HG03095 (cell line): ENCODE measurements around the gene ZNF100.
"Not testable (repeated sequence)": the region's sequence is repeated elsewhere in the genome, so short reads cannot be mapped to it uniquely, and the experiment has no call there.

Experiments used
- ATAC-seq: cut with Tn5 transposase; IDR thresholded peaks from one replicate; pipeline ENCODE4 v1.9.1; 2021; ENCODE audit warnings: moderate library complexity; ENCODE audit not compliant: unreplicated experiment

ZNF100 gene

DNA sequence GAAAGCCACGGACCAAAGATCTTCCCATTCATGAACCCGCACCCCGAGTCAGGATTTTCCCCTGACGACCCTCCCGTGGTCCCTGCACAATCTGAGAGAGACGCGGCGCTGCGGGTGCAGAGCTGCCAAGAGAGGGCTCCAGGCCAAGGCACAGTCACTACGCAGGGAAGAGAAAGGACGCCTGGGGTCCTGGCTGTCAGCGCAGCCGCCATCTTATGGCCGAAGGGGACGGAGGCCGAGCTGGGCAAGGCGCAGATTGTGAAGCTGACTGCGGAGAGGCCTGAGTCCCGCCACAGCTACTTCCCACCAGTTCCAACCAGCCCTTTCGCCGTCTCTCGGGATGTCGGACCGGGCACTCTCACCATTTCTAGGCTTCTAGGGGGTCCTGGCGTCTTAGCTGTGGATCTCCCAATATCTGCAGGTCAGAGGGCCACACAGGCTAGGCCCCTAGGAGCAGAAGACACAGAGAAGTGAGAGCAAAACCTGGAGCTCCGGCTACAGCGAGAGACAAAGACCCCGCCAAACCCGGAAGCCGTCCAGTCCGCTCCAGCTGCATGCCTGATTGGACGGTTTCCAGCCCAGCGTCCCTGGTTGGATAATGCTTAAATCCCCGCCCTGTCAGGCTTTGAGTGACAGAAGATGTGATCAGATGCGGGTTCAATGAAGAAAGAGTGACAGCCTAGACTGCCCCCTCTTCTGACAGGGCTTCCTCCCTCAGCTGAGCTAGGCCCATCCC, at the start of gene ZNF100:
ZNF100 (minus strand) TSS at position 515 of the 736 bp plus-strand sequence; CDS start at position 365, 150 bp downstream.
- peak; percentile 94 for ATAC-seq

GRCh38 chr19:21812448-21812847, 45.1 kb upstream of the ZNF100 start:
- ATAC-seq, result no peak

DNA sequence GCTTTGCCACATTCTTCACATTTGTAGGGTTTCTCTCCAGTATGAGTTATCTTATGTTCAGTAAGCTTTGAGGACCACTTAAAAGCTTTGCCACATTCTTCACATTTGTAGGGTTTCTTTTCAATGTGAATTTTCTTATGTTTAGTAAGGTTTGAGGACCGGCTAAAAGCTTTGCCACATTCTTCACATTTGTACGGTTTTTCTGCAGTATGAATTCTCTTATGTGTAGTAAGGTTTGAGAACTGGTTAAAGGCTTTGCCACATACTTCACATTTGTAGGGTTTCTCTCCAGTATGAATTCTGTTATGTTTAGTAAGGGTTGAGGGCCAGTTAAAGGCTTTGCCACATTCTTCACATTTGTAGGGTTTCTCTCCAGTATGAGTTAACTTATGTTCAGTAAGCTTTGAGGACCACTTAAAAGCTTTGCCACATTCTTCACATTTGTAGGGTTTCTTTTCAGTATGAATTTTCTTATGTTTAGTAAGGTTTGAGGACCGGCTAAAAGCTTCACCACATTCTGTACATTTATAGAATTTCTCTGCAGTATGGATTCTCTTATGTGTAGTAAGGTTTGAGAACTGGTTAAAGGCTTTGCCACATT, 41.1 kb upstream of the ZNF100 start:
- ATAC-seq, result not testable (repeated sequence)

DNA sequence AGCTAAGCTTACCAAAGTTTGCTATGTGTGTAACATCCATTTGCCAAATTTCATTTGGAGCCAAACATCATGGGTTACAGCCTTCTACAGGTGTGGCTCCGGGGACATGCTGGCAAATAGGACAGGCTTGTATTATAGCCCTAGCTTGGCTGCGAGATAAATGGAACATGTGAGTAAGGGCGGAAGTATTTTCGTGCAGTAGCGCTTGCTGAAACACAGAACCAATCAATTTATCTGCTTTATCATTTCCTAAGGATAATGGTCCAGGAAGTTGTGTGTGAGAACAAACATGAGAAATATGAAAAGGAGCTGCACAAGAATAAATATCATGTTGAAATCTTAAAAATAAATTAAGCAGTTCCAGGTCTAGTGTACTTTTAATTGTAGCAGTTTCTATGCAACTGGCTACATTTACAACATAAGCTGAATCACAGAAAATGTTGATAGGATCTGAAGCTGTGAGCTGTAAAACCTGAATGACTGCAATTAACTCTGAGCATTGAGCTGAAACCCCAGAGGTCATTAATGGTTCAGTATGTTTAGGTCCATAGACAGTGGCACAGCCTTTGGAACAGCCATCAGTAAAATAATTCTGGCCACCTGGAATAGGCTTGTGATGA, 22.2 kb upstream of the ZNF100 start:
- ATAC-seq, result no peak

GRCh38 chr19:21786936-21787335, 19.6 kb upstream of the ZNF100 start:
- no peak for ATAC-seq

DNA sequence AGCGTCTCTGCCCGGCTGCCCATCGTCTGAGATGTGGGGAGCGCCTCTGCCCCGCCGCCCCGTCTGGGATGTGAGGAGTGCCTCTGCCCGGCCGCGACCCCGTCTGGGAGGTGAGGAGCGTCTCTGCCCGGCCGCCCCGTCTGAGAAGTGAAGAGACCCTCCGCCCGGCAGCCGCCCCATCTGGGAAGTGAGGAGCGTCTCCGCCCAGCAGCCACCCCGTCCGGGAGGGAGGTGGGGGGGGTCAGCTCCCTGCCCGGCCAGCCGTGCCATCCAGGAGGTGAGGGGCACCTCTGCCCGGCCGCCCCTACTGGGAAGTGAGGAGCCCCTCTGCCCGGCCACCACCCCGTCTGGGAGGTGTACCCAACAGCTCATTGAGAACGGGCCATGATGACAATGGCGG, 8.4 kb upstream of the ZNF100 start:
- ATAC-seq, result not testable (repeated sequence)

DNA sequence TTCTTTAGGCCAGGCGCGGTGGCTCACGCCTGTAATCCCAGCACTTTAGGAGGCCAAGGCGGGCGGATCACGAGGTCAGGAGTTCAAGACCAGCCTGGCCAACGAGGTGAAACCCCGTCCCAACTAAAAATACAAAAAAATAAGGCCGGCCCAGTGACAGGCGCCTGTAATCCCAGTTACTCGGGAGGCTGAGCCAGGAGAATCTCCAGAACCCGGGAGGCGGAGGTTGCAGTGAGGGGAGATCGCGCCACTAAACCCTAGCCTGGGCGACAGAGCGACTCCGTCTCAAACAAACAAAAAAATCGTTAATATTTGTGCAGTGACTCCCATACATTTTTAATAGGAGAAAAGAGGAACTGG, 694 bp downstream of the ZNF100 start:
- not testable (repeated sequence) for ATAC-seq

- no peak for ATAC-seq
These were observed 2.2 kb downstream of the ZNF100 start for GRCh38 chr19:21765151-21765550.

DNA sequence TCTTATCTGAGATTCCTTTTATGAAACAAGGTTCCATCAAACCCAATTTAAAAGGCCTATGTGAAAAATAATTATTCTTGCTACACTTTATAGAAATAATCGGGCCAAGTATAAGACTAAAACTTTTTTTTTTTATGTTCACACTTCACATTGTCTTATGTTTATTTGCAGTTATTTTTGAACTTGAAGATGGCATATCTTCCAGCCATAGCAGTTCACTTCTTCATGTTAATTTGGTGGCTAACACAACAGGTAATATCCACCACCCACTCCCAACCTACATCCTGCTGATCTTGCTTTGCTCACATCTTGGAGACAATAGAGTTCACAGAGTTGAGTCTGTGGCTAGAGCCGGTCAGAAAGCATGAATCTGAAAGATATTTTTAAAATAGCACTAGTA, 5.8 kb downstream of the ZNF100 start:
- ATAC-seq, result not testable (repeated sequence)

DNA sequence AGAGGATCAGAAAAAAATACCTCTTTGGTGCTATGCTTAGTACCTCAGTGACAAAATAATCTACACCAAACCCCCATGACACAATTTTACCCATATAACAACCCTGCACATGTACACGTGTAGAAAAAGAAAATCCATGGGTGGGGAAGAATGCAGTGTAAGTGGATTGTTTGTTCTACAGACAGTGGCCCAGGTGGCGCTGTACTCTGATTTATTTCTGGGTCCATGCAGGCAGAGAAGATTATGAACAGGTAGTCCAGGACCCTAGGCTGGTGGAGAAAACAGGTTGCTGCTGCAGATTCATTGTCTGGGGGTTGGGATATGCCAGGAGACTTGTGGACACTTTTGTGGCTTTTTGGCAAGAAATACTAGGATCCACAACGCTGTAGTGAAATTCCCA, 9.1 kb downstream of the ZNF100 start:
- ATAC-seq, result no peak

DNA sequence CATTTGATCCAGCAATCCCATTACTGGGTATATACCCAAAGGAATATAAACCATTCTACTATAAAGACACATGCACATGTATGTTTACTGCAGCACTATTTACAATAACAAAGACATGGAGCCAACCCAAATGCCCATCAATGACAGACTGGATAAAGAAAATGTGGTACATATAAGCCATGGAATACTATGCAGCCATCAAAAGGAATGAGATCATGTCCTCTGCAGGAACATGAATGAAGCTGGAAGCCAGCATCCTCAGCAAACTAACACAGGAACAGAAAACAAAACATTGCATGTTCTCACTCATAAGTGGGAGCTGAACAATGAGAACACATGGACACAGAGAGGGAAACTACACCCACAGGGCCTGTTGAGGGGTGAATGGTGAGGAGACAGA, 11.8 kb downstream of the ZNF100 start:
- ATAC-seq, result not testable (repeated sequence)

DNA sequence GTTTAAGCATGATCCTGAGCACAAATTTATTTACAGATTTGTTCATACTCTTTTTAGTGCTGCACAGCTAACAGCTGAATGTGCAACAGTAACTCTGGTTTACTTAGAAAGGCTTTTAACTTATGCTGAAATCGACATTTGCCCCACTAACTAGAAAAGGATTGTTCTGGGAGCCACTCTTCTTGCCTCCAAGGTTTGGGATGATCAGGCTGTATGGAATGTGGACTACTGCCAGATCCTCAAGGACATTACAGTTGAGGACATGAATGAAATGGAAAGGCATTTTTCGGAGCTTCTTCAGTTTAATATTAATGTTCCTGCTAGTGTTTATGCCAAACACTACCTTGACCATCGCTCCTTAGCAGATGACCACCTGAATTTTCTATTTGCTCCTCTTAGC, 16.0 kb downstream of the ZNF100 start:
- no peak for ATAC-seq

- ATAC-seq, result no peak
These were observed 16.7 kb downstream of the ZNF100 start for GRCh38 chr19:21750586-21751128.

DNA sequence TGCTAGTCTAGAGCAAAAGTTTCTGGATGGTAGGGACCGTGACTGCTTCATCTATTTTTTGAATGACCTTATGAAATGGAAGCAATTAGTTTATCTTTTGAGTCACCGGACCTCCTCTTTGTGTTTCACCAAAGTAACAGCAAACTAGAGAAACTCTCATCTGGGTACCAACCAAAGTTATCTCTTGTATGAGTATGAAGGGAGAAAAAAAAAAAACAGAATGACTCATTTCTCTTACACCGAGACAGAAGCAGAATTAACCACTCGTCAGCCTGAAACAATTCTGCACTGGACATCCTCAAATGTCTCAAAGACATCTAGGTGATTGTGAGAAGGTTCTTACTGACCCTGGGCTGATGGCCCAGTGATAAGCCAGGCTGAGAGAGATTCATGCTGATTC, 18.3 kb downstream of the ZNF100 start:
- ATAC-seq, result no peak

DNA sequence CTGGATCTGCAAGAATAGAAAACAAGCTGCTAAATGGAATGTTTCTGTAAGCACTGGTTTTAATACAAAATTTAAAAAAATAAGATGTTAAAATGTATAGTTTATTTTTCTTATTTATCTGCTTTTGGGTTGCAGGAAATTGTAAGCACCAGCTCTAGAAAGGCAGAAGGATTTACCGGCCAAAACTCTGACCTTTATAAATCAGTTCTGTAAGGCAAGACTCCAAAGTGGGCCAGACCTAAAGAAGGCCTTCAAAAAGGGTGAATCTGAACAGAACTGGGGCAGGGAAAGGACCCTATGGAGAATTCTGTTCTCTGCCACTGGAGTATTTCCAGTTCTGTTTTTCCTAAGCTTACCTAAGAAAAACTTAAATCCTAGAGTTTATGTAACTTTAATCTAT, 19.3 kb downstream of the ZNF100 start:
- no peak for ATAC-seq

GRCh38 chr19:21740559-21740958, 26.8 kb downstream of the ZNF100 start:
- no peak for ATAC-seq

GRCh38 chr19:21726942-21727747, 40.2 kb downstream of the ZNF100 start:
- ATAC-seq, result not testable (repeated sequence)

DNA sequence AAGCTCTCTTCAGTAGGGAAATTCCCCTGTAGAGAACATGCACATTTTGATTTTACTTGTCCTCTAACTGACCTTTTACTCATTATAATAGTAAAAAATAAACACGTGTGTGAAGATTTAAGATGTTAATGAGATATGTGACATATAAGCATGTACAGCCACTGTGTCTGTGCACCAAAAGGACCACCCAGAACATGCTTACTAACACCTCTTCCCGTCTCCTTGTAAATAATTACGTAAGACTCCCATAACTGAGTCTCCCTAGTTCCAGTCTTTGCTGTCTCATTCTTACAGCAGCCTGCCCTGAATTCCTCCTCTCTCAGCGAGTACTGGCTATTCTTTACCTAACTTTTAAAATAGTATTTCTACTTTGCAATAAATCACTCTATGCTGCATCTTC, 53.6 kb downstream of the ZNF100 start:
- no peak for ATAC-seq

DNA sequence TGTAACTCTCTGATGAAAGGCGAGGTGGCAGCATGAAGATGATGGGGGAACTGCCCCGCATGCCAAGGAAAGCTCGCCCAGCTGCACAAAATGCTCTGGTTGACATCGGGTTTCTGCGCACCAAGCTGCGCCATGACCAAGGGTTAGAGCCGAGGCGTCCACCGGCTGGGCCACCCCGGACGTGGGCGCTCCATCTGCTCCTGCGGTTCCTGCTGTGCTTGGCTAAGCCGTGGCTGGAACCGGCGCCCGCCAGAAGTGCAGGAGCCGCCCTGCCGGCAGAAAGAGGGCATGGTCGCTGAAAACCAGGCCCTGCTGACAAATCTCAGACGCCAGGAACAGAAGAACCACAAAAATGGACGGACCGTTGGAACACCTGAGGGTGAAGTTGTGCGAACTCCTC, 57.9 kb downstream of the ZNF100 start:
- ATAC-seq, result no peak

DNA sequence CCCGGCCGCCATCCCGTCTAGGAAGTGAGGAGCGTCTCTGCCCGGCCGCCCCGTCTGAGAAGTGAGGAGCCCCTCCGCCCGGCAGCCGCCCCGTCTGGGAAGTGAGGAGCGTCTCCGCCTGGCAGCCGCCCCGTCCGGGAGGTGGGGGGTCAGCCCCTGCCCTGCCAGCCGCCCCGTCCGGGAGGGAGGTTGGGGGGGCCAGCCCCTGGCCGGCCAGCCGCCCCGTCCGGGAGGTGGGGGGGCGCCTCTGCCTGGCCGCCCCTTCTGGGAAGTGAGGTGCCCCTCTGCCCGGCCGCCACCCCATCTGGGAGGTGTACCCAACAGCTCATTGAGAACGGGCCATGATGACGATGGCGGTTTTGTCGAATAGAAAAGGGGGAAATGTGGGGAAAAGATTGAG, 59.5 kb downstream of the ZNF100 start:
- ATAC-seq, result not testable (repeated sequence)

- no peak for ATAC-seq
These were observed 60.3 kb downstream of the ZNF100 start for GRCh38 chr19:21707065-21707464.
